Ammon's horn (tissue), 1 donor: Measurements from ENCODE around the gene NOM1.
A peak's percentile ranks its signal among the peaks of the same experiment; 100 is the strongest.
"Not testable (repeated sequence)": the region's sequence is repeated elsewhere in the genome, so short reads cannot be mapped to it uniquely, and the experiment has no call there.

Experiments used
- DNase-seq: peaks from one replicate; pipeline ENCODE4 v3.0.0-alpha.2; 2016; ENCODE audit warnings: low spot score

Gene NOM1

GRCh38 chr7:156941393-156942182 is 7.9 kb upstream of the NOM1 start:
- DNase-seq = no peak

GRCh38 chr7:156942708-156943090 is 6.8 kb upstream of the NOM1 start:
- DNase-seq = no peak

- DNase-seq = no peak
Observed at GRCh38 chr7:156943091-156944041, 6.1 kb upstream of the NOM1 start.

- DNase-seq = no peak
Observed at GRCh38 chr7:156944876-156945275, 4.6 kb upstream of the NOM1 start.

- DNase-seq = peak; percentile 42
Observed at GRCh38 chr7:156947120-156947843, 2.2 kb upstream of the NOM1 start.

- DNase-seq = no peak
Observed at GRCh38 chr7:156948361-156948760, 1.2 kb upstream of the NOM1 start.

GRCh38 chr7:156950381-156950858 is 908 bp downstream of the NOM1 start:
- no peak for DNase-seq

- not testable (repeated sequence) for DNase-seq
Observed at GRCh38 chr7:156953215-156953614, 3.7 kb downstream of the NOM1 start.

- DNase-seq = no peak
Observed at GRCh38 chr7:156954941-156955340, 5.4 kb downstream of the NOM1 start.

- DNase-seq = no peak
Observed at GRCh38 chr7:156956727-156957126, 7.2 kb downstream of the NOM1 start.

GRCh38 chr7:156962145-156962544 is 12.6 kb downstream of the NOM1 start:
- DNase-seq = no peak

- no peak for DNase-seq
Observed at GRCh38 chr7:156962897-156963296, 13.4 kb downstream of the NOM1 start.

GRCh38 chr7:156963472-156963871 is 14.0 kb downstream of the NOM1 start:
- no peak for DNase-seq

- no peak for DNase-seq
Observed at GRCh38 chr7:156964971-156965370, 15.5 kb downstream of the NOM1 start.

- DNase-seq = no peak
Observed at GRCh38 chr7:156966387-156966786, 16.9 kb downstream of the NOM1 start.

- DNase-seq = no peak
Observed at GRCh38 chr7:156968183-156968582, 18.7 kb downstream of the NOM1 start.

- no peak for DNase-seq
Observed at GRCh38 chr7:156969972-156970420, 20.5 kb downstream of the NOM1 start.

- DNase-seq = no peak
Observed at GRCh38 chr7:156975620-156976019, 26.1 kb downstream of the NOM1 start.

- DNase-seq = no peak
Observed at GRCh38 chr7:156979007-156979606, 29.6 kb downstream of the NOM1 start.

GRCh38 chr7:156979711-156980110 is 30.2 kb downstream of the NOM1 start:
- no peak for DNase-seq

- DNase-seq = no peak
Observed at GRCh38 chr7:156984174-156984891, 34.8 kb downstream of the NOM1 start.
